ENCODE results near the gene AK1. TPM values are rescaled to one million over a fixed set of nuclear protein-coding genes. Genes with fewer than 3 reads are reported as not detected.
A peak's percentile ranks its signal among the peaks of the same experiment; 100 is the strongest.

Gene AK1
- total and polyA plus RNA-seq, 2 of the 13 experiments (the other 11 are each of a cell fraction or from before 2014, with no cell fraction given), result 19.1 to 32.8 TPM

DNA sequence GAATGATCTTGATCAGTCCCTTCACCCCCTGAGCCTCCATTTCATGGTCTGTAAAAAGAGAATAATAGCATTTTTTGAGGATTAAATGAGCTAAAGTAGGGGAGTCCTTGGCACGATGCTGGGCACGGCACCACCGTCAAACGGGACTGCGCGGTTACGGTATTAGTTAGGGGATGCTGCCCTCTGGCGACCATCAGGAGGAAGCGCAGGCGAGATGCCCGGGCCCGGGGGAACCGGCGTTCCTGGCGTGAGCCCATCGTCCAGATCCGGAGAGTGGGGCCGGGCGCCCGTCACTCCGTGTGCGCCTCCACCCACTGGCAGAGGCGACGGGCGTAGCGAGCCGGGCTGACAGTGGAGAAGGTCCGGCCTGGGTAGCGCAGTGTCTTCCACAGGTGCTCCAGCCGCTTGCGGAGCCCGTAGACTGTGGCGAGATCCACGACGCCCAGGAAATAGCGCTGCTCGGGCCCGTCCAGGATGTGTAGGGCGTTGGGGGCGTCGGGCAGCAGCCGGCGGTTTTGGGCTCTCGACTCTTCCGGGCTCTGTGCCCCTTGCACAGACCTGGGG lies 44.2 kb upstream of the AK1 start (continued):
- TF ChIP-seq ZNF674 (CRISPR knock-in tag; IDR thresholded peaks at IDR 0.05; ENCODE audit: low read depth) (no peak), MXD4 (CRISPR knock-in tag; IDR thresholded peaks at IDR 0.05) (0 out of 2 replicates have a peak, but pooled peaks have one; percentile 21), GATAD2A (CRISPR knock-in tag; IDR thresholded peaks at IDR 0.05) (0 out of 2 replicates have a peak, but pooled peaks have one; percentile 33), ZNF547 (CRISPR knock-in tag; IDR thresholded peaks at IDR 0.05) (peak; percentile 61; the same call in 1 of the 2 replicates), SALL1 (CRISPR knock-in tag; IDR thresholded peaks at IDR 0.05) (0 out of 2 replicates have a peak, but pooled peaks have one; percentile 21), ADNP (CRISPR knock-in tag; IDR thresholded peaks at IDR 0.05) (peak; percentile 41; the same call in 1 of the 2 replicates), ZNF343 (CRISPR knock-in tag; IDR thresholded peaks at IDR 0.05) (no peak), SMC3 (IDR thresholded peaks at IDR 0.05; ENCODE audit: low read length) (peak; percentile 60; the same call in 1 of the 2 replicates), MAZ (IDR thresholded peaks at IDR 0.05; ENCODE audit: borderline replicate concordance, low read depth, low read length) (no peak), MAZ (CRISPR knock-in tag; IDR thresholded peaks at IDR 0.05; ENCODE audit: low read depth) (no peak), ELF3 (CRISPR knock-in tag; IDR thresholded peaks at IDR 0.05) (0 out of 2 replicates have a peak, but pooled peaks have one; percentile 22), ZNF768 (CRISPR knock-in tag; IDR thresholded peaks at IDR 0.05) (0 out of 2 replicates have a peak, but pooled peaks have one; percentile 12), KDM1A (CRISPR knock-in tag; IDR thresholded peaks at IDR 0.05) (no peak), ZNF274 (CRISPR knock-in tag; IDR thresholded peaks at IDR 0.05) (peak; percentile 28; the same call in 1 of the 2 replicates)
- TF ChIP-seq, protein P1, sequence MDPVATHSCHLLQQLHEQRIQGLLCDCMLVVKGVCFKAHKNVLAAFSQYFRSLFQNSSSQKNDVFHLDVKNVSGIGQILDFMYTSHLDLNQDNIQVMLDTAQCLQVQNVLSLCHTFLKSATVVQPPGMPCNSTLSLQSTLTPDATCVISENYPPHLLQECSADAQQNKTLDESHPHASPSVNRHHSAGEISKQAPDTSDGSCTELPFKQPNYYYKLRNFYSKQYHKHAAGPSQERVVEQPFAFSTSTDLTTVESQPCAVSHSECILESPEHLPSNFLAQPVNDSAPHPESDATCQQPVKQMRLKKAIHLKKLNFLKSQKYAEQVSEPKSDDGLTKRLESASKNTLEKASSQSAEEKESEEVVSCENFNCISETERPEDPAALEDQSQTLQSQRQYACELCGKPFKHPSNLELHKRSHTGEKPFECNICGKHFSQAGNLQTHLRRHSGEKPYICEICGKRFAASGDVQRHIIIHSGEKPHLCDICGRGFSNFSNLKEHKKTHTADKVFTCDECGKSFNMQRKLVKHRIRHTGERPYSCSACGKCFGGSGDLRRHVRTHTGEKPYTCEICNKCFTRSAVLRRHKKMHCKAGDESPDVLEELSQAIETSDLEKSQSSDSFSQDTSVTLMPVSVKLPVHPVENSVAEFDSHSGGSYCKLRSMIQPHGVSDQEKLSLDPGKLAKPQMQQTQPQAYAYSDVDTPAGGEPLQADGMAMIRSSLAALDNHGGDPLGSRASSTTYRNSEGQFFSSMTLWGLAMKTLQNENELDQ (CRISPR knock-in tag; IDR thresholded peaks at IDR 0.05; ENCODE audit: borderline replicate concordance), result no peak
- TF ChIP-seq, protein P2, sequence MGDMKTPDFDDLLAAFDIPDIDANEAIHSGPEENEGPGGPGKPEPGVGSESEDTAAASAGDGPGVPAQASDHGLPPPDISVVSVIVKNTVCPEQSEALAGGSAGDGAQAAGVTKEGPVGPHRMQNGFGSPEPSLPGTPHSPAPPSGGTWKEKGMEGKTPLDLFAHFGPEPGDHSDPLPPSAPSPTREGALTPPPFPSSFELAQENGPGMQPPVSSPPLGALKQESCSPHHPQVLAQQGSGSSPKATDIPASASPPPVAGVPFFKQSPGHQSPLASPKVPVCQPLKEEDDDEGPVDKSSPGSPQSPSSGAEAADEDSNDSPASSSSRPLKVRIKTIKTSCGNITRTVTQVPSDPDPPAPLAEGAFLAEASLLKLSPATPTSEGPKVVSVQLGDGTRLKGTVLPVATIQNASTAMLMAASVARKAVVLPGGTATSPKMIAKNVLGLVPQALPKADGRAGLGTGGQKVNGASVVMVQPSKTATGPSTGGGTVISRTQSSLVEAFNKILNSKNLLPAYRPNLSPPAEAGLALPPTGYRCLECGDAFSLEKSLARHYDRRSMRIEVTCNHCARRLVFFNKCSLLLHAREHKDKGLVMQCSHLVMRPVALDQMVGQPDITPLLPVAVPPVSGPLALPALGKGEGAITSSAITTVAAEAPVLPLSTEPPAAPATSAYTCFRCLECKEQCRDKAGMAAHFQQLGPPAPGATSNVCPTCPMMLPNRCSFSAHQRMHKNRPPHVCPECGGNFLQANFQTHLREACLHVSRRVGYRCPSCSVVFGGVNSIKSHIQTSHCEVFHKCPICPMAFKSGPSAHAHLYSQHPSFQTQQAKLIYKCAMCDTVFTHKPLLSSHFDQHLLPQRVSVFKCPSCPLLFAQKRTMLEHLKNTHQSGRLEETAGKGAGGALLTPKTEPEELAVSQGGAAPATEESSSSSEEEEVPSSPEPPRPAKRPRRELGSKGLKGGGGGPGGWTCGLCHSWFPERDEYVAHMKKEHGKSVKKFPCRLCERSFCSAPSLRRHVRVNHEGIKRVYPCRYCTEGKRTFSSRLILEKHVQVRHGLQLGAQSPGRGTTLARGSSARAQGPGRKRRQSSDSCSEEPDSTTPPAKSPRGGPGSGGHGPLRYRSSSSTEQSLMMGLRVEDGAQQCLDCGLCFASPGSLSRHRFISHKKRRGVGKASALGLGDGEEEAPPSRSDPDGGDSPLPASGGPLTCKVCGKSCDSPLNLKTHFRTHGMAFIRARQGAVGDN (CRISPR knock-in tag; IDR thresholded peaks at IDR 0.05), result peak; percentile 48
- TF ChIP-seq, protein P3, sequence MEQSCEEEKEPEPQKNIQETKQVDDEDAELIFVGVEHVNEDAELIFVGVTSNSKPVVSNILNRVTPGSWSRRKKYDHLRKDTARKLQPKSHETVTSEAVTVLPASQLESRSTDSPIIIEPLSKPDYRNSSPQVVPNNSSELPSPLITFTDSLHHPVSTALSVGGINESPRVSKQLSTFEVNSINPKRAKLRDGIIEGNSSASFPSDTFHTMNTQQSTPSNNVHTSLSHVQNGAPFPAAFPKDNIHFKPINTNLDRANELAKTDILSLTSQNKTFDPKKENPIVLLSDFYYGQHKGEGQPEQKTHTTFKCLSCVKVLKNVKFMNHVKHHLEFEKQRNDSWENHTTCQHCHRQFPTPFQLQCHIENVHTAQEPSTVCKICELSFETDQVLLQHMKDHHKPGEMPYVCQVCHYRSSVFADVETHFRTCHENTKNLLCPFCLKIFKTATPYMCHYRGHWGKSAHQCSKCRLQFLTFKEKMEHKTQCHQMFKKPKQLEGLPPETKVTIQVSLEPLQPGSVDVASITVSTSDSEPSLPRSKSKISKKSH (CRISPR knock-in tag; IDR thresholded peaks at IDR 0.05; ENCODE audit: borderline replicate concordance), result 0 out of 2 replicates have a peak, but pooled peaks have one; percentile 67
- TF ChIP-seq, protein P4, sequence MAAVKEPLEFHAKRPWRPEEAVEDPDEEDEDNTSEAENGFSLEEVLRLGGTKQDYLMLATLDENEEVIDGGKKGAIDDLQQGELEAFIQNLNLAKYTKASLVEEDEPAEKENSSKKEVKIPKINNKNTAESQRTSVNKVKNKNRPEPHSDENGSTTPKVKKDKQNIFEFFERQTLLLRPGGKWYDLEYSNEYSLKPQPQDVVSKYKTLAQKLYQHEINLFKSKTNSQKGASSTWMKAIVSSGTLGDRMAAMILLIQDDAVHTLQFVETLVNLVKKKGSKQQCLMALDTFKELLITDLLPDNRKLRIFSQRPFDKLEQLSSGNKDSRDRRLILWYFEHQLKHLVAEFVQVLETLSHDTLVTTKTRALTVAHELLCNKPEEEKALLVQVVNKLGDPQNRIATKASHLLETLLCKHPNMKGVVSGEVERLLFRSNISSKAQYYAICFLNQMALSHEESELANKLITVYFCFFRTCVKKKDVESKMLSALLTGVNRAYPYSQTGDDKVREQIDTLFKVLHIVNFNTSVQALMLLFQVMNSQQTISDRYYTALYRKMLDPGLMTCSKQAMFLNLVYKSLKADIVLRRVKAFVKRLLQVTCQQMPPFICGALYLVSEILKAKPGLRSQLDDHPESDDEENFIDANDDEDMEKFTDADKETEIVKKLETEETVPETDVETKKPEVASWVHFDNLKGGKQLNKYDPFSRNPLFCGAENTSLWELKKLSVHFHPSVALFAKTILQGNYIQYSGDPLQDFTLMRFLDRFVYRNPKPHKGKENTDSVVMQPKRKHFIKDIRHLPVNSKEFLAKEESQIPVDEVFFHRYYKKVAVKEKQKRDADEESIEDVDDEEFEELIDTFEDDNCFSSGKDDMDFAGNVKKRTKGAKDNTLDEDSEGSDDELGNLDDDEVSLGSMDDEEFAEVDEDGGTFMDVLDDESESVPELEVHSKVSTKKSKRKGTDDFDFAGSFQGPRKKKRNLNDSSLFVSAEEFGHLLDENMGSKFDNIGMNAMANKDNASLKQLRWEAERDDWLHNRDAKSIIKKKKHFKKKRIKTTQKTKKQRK (IDR thresholded peaks at IDR 0.05; ENCODE audit: low read length), result no peak

All from HepG2 (cell line).